ENCODE data around the gene PTDSS2.
A peak's percentile ranks its signal among the peaks of the same experiment; 100 is the strongest.
"Not testable (repeated sequence)": the region's sequence is repeated elsewhere in the genome, so short reads cannot be mapped to it uniquely, and the experiment has no call there.

PTDSS2 gene

DNA sequence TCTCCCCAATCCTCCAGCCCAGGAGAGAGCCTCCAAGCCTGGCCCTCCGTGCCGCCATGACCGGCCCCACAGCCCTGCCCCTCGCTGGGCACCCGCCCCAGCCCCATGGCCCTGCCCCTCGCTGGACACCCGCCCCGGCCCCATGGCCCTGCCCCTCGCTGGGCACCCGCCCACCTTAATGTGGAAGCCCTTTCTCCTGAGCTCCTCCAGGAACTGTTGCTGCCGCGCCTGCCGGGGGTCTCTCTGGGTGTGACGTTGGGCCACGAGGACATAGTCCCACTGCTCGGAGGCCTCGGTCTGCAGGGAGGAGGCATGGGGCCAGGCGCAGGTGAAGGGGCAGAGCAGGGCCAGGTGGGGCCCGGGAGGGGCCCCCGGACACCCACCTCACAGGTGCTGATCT lies 16.4 kb upstream of the PTDSS2 start:
- DNase-seq: no peak

DNA sequence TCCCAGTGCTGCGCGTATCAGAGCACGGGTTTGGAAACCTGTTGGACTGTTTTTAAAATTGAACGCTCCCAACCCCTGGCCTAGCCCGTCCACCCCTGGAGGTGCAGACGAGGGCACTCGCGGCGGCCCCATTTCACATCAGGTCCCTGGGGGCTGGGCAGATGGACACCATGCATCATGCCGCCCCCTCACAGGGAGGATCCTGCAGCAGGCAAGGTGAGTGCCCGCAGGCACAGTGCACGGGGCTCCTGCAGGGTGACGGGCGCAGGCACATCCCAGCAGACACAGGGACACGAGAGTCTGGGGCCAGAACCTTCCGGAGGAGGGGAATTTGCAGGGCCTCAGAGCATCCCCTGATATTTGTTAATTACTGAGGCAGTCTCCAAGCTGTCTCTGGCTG lies 15.6 kb upstream of the PTDSS2 start:
- DNase-seq: no peak

DNA sequence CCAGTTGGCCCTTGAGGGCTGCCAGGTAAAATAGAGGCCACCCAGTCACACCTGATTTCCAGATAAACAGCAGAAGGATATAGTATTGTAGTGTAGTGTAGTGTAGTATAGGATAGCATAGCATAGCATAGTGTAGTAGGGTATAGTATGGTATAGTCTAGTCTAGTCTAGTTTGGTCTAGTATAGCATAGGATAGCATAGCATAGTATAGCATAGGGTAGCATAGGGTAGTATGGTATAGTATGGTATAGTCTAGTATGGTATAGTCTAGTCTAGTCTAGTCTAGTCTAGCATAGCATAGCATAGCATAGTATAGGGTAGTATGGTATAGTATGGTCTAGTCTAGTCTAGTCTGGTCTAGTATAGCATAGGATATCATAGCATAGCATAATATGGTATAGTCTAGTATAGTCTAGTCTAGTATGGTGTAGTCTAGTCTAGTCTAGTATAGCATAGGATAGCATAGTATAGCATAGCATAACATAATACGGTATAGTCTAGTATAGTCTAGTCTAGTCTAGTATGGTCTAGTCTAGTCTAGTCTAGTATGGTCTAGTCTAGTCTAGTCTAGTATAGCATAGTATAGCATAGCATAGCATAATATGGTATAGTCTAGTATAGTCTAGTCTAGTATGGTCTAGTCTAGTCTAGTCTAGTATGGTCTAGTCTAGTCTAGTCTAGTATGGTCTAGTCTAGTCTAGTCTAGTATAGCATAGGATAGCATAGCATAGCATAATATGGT lies 14.9 kb upstream of the PTDSS2 start:
- not testable (repeated sequence) for DNase-seq

DNA sequence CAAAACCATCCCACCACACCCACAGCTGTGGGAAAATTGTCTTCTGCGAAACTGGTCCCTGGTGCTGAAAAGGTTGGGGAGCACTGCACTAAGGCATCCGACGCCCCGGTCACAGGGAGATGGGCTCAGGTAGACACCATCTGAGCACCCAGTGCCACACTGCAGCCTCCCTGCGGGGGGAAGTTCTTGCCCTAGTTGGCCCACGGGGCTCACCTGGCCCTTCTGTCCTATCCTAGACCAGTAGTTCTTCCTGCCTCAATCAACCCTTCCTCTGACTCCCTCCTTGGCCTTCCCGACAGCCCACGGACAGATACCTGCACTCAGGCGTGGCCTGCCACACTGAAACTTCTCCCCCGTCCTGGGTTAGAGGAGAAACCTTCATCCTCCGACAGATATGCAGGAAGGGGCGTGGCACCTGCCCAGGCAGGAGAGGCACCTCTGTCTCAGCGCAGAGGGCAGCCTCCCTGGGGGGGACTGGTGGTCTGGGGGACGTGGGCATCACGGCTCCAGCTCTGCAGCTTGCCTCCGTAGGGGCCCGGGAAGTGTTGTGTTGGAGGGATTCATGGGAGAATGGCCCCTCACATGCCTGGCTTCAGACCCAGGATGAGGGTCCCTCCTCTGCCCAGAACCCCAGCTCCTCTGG lies 12.7 kb upstream of the PTDSS2 start:
- no peak for DNase-seq

DNA sequence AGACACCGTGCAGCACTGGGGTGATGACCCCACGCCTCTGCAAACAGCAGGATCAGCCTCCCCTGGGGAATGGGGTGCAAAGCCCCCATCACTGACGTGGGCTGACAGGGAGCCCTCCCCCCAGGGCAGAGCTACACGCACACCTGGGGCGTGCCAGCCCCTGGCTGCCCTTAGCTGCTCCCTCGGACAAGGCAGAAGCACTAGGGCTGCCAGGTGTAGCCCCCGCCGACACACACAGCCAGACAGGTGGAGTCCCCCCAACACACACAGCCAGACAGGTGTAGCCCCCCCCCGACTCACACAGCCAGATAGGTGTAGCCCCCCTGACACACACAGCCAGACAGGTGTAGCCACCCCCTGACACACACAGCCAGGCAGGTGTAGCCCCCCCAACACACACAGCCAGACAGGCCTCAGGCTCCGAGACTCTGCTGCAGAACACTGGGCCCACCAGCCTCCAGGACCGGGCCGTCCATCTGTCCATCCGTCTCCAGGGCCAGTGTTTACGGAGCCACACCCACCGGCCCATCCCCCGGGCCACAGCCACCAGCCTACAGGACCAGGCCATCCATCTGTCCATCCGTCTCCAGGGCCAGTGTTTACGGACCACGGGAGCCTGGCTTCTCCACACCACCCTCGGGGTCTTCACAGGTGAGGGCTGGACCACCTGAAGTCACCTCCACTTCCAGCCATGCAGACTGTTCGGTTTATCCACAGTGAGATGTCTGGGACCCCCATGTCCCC lies 11.8 kb upstream of the PTDSS2 start:
- DNase-seq: no peak

DNA sequence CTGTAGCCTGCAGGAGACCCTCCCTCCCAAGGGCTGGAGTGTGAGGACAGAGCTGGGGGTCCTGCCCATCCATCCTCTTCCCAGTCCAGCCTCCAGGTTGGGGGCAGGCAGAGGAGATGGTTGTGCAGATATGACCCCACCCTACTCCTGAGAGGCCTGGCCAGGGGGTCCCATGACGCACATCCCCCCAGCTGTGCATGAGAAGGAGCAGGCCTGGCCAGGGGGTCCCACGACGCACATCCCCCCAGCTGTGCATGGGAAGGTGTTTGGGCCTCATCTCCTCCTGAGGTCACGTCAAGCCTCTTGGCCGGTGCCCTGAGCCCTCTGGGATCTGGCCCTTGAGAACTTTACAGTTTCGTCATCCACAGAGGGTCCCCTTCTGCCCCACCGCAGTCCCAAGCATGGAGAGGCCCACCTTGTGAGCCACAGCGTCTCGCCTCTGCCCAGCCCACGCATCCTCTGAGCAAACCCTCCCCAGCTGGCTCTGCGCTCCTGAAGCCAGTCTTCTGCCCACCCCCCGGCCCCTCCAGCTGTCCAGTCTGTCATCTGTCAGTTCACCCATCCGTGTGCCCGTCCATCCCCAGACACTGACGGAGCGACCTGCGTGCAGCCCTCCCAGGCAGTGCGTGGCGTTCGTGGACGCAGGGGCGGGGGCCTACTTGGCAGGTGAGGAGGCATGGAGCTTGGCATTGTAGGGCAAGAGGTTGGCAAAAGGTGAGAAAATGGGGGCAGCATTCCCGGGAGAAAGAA lies 10.6 kb upstream of the PTDSS2 start:
- no peak for DNase-seq

GRCh38 chr11:440065-441042 lies 9.7 kb upstream of the PTDSS2 start:
- DNase-seq: no peak

DNA sequence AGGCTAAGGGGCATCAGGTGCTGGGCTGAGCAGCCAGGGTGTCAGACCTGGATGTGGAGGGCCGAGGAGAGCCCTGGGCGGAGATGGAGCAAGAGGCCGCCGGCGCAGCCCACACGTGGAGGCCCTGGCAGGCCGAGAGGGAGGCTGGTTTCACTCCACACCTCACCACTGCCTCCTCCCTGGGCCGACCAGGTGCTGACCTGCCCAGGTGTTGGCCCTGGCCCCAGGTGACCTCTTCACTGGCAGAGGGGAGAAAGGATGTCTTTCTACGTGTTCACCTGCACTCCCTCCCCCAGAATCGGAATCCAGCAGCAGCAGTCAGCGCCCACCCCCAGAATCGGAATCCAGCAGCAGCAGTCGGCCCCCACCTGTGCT lies 9.0 kb upstream of the PTDSS2 start:
- DNase-seq: no peak

DNA sequence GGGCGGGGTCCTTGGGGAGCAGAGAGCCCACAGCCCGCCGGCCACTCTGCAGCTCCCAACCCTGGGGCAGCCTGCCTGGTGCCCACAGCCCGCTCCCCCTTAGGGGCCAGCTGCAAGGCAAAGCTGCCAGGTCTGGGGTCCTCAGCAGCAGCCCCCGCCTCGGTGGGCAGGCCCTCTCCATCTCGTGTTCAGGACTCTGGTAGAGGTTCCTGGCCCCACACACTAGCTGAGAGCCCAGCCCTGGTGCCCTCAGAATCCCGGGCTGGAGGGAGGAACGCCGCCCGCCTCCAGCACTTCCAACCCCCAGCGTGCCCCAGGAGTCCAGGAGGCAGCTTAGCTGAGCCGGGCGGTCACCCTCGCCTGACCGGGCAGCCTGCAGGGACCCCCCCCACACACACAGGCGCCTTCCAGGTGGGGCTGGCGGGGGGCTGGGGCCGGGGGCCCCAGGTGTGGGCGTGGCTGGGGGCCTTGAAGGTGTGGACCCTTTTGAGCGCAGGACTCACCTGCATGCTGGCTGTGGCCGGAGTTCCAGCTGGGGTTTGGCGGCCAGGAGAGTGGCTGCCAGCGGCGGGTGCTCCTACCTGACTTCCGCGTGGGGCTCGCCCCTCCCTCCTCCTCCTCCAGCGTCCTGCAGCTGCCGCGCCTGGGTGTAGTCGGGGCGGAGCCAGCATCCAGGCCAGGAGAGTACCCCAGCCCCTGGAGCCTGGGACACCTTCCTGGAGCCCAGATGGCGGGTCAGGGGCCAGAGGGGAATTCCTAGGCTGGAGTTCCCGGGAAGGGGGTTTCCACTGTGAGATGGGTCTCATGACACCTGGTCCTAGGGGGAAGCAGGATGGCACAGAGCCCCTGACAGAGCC lies 8.4 kb upstream of the PTDSS2 start, which contains the start of gene ANO9:
Gene ANO9, minus strand, starts transcription at position 594 of the 857 bp plus-strand sequence. Its CDS starts 85 bp downstream, at position 509.
- peak; percentile 55 to 61 for DNase-seq

DNA sequence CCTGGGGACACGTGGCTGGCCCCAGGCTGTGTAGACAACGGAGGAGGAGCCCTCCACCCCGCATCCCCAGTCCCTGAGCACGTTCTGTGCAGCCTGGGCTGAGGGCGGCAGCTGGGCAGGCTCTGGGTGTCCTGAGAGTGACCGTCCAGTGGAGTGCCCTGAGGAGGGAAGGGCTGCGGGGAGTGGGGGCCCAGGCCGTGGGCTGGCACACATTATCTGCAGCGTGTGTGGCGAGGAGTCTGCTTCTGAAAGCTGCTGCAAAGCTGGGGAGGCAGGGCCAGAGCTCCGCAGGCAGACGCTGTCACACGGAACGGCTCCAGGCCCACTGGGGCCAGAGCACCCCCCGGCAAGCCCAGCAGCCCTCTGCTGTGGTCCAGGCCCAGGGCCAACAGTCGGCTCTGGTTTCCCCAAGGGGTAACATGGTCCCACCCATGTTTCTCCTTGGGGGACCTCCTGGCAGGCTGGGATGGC lies 7.4 kb upstream of the PTDSS2 start:
- no peak for DNase-seq

GRCh38 chr11:443542-444199 lies 6.4 kb upstream of the PTDSS2 start:
- no peak for DNase-seq

GRCh38 chr11:444396-445144 lies 5.5 kb upstream of the PTDSS2 start:
- no peak for DNase-seq

GRCh38 chr11:445765-446588 lies 4.1 kb upstream of the PTDSS2 start:
- DNase-seq: no peak

- DNase-seq: no peak
These were observed 3.2 kb upstream of the PTDSS2 start for GRCh38 chr11:446891-447290.

GRCh38 chr11:447923-448731 lies 2.0 kb upstream of the PTDSS2 start:
- peak; percentile 90 to 99 for DNase-seq

- peak; percentile 64 to 82 for DNase-seq
These were observed 851 bp downstream of the PTDSS2 start for GRCh38 chr11:450809-451451.

DNA sequence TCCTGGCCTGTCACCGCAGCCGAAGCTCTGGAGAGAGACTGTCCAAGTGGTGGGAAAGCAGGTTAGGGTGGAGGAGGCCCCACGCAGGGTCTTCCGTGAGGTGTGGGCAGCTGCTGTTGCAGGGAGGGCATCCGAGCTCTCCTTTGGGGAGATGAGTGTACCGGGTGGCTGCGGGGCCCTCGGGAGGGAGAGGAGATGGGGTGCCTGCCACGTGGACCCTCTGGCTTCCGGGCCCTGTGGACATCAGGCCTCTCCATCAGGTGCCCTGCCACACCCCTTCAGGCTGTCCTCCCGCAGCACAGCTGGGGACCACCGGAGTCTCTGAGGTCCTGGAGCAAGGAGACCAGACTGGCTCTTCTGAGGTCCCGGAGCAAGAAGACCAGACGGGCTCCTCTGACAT lies 1.7 kb downstream of the PTDSS2 start:
- DNase-seq: no peak

All from stimulated activated CD4-positive, alpha-beta T cell treated with anti-CD3 and anti-CD28 coated beads, Interleukin-4, amount 100 ng/mL, for 4 hours (primary cell).